HG03520 (cell line): Measurements from ENCODE around the gene GRIP1.
A peak's percentile ranks its signal among the peaks of the same experiment; 100 is the strongest.

Source experiments
- ATAC-seq: cut with Tn5 transposase; IDR thresholded peaks from one replicate; pipeline ENCODE4 v1.9.1; 2021; ENCODE audit warnings: mild to moderate bottlenecking, moderate library complexity; ENCODE audit not compliant: unreplicated experiment

Gene GRIP1

DNA sequence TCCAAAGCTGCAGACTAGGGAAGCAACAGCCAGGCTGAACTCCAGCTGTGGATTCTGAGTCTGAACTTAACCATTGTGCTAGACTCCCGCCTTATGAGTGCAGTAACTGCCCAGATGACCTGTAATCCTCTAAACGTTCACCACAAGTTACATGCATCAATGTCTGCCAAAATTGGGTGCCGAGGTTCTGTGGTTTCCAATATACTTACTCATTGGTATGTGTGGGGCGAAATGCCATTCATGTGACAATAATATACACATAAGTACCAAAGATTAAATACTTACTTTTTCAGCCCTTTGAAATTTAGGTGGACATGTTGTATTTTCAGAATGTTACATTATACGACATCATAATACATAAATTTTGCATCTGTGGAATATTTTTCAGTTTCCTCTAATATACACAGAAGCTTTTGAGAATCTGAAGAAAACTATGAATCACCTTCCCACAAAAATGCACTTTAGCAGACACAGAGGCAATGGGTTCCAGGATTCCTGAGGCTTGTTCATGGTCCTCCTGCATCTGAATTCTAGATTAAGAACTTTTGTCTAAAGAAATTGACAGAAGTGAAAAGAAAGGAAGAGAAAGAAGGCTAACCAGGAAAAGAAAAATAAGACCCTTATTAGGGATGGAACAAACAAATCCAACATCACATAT lies 31.7 kb downstream of the GRIP1 start:
- no peak for ATAC-seq

GRCh38 chr12:66644151-66644550 lies 34.7 kb downstream of the GRIP1 start:
- ATAC-seq = no peak

DNA sequence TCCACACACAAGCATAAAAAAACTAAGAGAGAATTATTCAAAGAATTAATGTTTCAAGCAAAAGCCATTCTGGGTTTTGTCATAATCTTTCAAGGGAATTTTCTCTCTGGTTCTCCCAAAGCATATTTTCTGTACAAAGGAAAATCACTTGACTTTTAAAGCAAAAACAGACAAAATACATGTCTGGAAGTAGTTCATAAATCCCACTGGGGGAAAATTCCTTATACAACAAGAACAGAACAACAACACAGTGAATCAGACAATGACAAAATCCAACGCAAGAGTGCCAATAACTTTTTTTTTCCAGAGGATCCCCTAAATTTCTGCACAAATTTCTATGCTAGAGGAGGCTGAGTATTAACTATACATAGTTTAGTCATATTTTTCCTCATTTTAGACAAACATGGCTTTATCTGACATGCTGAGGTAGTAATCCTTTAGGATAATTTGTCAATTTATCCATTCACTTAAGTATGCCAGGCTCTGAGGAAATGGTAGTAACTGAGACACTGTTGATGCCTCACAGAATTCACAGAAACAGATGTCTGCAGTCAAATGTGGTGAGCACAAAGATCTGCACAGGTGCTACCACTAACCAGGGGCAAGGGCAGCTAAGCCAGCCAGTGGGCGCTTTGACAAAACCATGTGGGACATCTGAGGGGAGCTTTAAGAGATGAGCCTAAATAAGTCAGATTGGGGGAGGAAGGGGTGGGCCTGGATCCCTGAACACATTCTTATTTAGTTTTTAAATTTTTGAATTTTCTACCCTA lies 38.0 kb downstream of the GRIP1 start:
- no peak for ATAC-seq

GRCh38 chr12:66638666-66639065 lies 40.2 kb downstream of the GRIP1 start:
- no peak for ATAC-seq

DNA sequence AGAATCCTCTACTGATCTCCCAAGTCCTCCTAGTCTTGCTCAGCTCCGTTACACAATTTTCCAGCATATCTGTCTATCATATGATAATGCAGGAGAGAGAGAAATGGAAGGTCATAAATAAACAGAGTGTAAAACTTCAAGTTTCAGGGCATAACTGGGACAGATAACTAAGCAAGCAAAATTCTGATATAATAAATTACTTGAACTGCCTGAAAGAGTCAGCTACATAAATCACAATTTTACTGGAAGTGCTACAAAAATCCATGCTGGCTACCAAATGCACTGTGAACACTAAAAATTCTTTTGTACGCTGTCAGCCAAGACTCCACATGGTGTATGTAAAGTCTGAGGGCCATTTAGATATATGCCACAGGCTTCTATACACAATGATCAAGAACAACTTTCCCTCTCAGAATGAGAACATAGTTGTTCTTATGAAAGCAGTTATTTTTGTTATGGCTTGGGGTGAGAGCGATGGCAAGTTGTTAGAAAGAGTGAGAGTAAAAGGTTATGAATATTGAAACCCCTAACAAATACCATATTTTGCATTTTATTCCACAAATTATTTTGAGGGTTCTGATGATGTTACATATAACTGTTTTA lies 41.1 kb downstream of the GRIP1 start:
- no peak for ATAC-seq

GRCh38 chr12:66636771-66637170 lies 42.1 kb downstream of the GRIP1 start:
- ATAC-seq = no peak

- no peak for ATAC-seq
Measured at GRCh38 chr12:66633676-66634075, 45.2 kb downstream of the GRIP1 start.

- ATAC-seq = no peak
Measured at GRCh38 chr12:66629138-66629870, 49.6 kb downstream of the GRIP1 start.

GRCh38 chr12:66627988-66628317 lies 50.9 kb downstream of the GRIP1 start:
- ATAC-seq = no peak

DNA sequence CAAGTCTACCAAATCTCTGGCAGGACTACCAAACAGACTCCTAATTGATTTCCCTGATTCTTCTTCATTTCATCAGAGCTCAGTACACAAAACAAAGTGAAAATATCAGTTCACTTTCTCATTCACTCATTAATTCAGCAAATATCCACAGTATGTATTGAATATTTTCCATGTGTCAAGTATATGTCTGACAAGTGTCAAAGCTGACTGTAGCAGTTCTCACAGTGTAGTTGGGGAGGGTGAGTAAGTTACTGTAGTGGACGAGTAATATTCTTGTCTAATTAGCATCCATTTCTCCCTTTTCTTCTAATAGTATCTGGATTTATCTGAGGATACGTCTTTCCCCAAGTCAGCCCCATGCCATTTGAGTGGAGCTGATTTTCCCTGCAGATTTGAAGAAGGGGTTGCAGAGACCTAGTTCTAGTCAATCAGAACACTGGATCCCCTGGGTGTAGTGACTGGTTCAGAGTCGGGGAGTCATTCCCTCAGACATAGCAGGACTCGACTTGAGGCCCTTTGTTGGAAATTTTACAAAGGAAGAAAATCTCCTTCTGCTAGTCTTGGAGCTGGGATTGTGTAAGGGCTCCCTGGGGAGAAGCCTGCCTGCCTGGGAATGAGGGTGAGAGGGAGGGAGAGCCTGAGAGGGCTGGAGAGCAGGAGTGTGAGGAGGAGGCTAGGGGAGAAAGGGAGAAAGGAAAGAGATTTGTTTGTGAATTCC lies 51.4 kb downstream of the GRIP1 start:
- ATAC-seq = no peak

DNA sequence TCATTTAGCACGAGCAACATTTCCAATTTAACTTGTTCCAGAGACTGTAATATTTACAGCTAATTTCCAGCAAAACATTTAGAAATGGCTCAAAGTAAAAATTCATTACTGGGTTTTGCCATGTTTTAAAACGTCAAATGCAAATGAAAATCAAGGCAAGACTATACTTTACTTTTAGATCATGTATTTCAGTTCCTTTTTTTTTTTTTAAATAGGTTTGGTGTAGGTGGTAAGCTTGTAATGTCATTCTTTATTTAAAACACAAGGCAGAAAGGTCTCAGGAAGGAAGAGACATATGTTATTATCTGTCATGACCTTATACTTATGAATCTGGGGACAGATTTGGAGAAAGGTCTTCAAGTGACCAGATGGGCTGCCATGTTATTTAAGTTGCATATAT lies 54.1 kb downstream of the GRIP1 start:
- ATAC-seq = peak; percentile 48

DNA sequence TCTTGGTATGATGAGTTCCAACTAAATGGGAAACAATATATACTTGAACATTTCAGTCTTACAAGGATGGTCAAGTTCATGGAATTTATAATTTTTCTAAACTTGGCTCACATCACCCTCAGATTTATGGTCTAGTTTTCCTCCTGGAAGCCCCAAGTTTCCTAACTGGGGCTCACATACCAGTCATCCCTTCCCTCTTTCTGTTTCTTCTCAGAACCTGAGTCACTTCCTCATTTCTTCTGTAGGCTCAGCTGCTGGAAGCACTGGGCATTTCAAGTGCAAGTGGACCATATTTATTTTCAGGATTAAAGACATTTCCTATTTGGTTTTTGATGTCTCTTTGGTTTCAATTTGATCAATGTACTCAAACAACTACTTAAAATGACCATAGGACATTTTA lies 55.4 kb downstream of the GRIP1 start:
- no peak for ATAC-seq

DNA sequence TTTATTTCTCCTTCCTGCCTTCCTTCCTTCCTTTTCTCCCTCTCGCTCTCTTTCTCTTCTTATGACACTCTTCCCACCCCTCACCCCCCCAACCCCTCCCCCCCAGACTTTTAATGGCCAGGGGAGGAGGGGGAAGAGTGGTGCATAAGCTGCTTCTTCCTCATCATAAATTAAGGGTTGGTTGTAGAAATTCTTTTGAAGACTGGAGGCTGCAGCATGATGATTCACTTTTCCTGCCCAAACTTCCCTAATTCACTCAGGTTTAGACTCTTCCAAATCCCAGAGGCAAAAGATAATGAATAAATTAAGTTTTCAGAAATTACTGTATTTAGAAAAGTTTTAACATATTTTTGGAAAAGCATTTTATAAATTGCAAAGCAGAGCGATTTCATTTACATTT lies 58.2 kb downstream of the GRIP1 start:
- no peak for ATAC-seq

GRCh38 chr12:66620026-66620425 lies 58.9 kb downstream of the GRIP1 start:
- no peak for ATAC-seq

- no peak for ATAC-seq
Measured at GRCh38 chr12:66617991-66618390, 60.9 kb downstream of the GRIP1 start.

DNA sequence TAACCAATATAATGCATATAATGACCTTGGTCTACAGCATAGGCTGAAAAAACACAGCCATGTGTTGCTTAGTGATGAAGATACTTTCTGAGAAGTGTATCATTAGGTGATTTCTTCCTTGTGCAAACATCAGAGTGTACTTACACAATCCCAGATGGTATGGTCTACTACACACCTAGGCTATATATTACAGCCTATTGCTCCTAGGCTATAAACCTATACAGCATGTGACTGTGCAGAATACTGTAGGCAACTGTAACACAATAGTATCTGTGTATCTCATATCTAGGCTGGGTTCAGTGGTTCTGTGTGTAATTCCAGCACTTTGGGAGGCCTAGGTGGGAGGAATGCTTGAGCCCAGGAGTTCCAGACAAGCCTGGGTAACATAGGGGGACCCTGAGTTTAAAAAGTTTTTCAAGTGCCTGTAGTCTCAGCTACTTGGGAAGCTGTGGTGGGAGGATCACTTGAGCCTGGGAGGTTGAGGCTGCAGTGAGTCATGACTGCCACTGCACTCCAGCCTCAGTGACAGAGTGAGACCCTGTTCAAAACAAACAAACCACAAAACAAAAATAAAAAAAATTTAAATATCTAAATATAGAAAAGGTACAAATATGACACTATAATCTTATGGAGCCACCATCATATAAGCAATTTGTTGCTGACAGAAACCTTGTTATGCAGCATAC lies 66.6 kb downstream of the GRIP1 start:
- ATAC-seq = no peak

DNA sequence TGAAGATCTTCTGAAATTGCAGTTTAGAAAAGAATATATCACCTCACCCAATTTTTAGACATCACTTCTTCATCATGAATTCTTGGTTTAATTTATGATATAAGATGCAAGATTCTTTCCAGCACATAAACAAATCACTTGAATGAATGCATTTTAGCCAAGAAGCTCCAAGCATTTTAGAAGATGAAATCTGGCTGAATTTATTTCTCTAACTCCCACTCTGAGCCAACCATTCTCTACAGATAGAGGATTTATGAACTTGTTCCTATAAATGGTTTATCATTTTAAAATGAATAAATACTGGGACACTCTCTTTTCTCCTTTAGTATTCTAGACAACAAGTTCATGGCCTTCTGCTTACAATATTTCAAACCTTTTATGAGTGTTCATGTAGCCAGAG lies 71.7 kb downstream of the GRIP1 start:
- ATAC-seq = no peak

DNA sequence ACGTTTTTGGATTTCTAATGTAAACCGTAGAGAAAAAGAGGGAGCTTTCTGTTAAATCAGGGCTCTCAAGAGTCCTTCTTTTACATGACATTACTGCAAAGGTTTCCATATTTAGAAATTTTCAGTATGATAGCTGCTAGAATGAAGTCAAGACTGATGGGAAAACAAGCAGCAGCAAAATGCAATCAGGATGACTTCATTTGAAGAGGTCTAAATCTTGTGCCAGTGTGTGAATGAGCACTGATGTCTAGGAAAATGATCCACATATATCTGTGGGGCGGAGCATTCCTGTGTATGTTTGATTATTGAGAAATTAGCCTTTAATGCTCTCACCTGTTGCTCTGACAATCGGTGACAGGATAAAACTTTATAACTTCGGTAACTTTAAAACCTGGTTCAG lies 73.6 kb downstream of the GRIP1 start:
- ATAC-seq = no peak

DNA sequence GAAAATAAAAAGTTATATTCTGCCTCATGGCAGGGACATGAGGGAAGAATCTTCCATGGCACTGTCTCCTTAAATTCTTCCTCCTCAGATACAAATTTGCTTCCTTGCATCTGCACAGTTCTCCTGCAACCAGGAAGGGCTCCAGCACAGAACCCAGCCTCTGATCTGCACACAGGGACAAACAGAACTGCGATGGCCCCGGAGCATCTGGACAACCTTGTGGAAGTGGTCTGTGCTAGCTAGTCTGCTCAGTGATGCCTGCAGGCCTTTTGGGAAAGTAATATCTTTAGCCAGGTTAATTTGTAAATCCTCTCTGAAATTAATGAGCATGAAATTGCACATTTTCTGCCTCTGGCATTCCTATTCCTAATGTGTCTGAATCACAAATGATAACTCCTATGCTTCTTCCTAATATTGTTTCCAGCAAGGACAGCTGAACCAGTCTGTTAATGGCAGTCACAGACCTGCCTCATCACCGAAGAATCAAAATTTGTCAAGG lies 74.8 kb downstream of the GRIP1 start:
- no peak for ATAC-seq

DNA sequence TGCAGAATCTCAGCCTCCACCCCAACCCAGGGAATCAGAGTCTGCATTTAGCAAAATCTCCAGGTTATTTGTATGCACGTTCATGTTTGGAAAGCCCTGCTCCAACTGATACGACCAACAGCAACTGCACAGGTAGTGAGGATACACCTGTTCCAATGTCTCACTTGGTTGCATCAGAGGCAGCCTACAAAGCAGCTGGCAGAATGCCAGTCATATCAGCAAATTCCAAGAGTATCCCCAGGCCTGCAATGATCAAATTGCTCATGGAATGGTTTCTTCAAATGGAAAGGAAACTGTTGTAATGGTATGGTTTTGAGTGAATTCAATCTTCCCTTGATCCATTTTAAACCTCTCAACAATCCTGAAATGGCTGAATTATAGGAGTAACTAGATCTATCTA lies 75.4 kb downstream of the GRIP1 start:
- ATAC-seq = no peak
